H1 (cell line): Measurements from ENCODE around the gene QPCT. TPM values are rescaled to one million over a fixed set of nuclear protein-coding genes. Genes with fewer than 3 reads are reported as not detected.

Source experiments
- CTCF ChIA-PET: fragments of 300-600 bp; sonication (Branson Sonifier 250); formaldehyde crosslinking; loops from one replicate; lab custom pipeline; 2021; ENCODE audit not compliant: partially characterized antibody; lab: Charles Lee
- POLR2A ChIA-PET: fragments of 300-600 bp; sonication (Branson Sonifier 250); formaldehyde crosslinking; loops from one replicate; lab custom pipeline; 2021; ENCODE audit warnings: inconsistent platforms; ENCODE audit not compliant: partially characterized antibody; lab: Charles Lee
- DNase-seq, 2 experiments: peaks; one replicate each; pipeline versions ENCODE4 v3.0.0 to v3.0.0-alpha.2; 2010 to 2022; ENCODE audit warnings: low spot score in 2 of 2, low read depth in 1 of 2, mixed read lengths in 1 of 2
- FAIRE-seq: peaks from 2 replicates; lab custom pipeline; 2011; peaks lifted over from hg19 to GRCh38; lab: Jason Lieb, UNC
- H2AFZ ChIP-seq: 2 replicates; pipeline ENCODE4 v1.8.1; 2012; ENCODE audit warnings: low read length, inconsistent platforms
- H2AK5ac ChIP-seq: 2 replicates; pipeline ENCODE4 v1.6.1; 2013; ENCODE audit warnings: low read depth, low read length
- H2BK120ac ChIP-seq: replicated peaks from 2 replicates; pipeline ENCODE3; 2013; ENCODE audit warnings: low read depth, low read length, inconsistent platforms
- H2BK12ac ChIP-seq: 2 replicates; pipeline ENCODE4 v1.6.1; 2013; ENCODE audit warnings: low read depth, low read length
- H2BK15ac ChIP-seq: 2 replicates; pipeline ENCODE4 v1.6.1; 2013; ENCODE audit warnings: low read length
- H2BK20ac ChIP-seq: 2 replicates; pipeline ENCODE4 v1.6.1; 2013; ENCODE audit warnings: low read length
- H2BK5ac ChIP-seq: 2 replicates; pipeline ENCODE4 v1.6.1; 2013; ENCODE audit warnings: low read depth, low read length
- H3K14ac ChIP-seq: 2 replicates; pipeline ENCODE4 v1.6.1; 2013; ENCODE audit warnings: inconsistent platforms; ENCODE audit not compliant: insufficient read length
- H3K18ac ChIP-seq: 2 replicates; pipeline ENCODE4 v1.6.1; 2013; ENCODE audit warnings: low read length; ENCODE audit errors: extremely low read depth
- H3K23ac ChIP-seq: 2 replicates; pipeline ENCODE4 v1.6.1; 2013; ENCODE audit warnings: inconsistent platforms; ENCODE audit not compliant: insufficient read length
- H3K23me2 ChIP-seq: 2 replicates; pipeline ENCODE4 v1.6.1; 2013; ENCODE audit warnings: low read depth, low read length
- H3K27ac ChIP-seq: 2 replicates; pipeline ENCODE4 v1.6.1; 2011; ENCODE audit warnings: low read depth, low read length, inconsistent platforms
- H3K27me3 ChIP-seq, 4 experiments: replicated peaks in 1 of 4; 1 replicate in 1 of 4; 2 replicates in 3 of 4; pipeline versions ENCODE4 v1.6.1 to v1.8.1; 2011 to 2013; ENCODE audit warnings: low read length in 3 of 4, mild to moderate bottlenecking in 3 of 4, inconsistent platforms in 2 of 4, mixed read lengths in 2 of 4, moderate library complexity in 1 of 4; ENCODE audit not compliant: control insufficient read depth in 3 of 4, insufficient read depth in 3 of 4; ENCODE audit errors: extremely low read depth in 1 of 4
- H3K36me3 ChIP-seq, 4 experiments: 2 replicates each; pipeline versions ENCODE4 v1.6.1 to v1.8.1; 2011 to 2013; ENCODE audit warnings: mild to moderate bottlenecking in 4 of 4, low read length in 3 of 4, moderate library complexity in 2 of 4, control low read depth in 1 of 4, inconsistent platforms in 1 of 4; ENCODE audit not compliant: insufficient read depth in 4 of 4, control insufficient read depth in 2 of 4
- H3K4ac ChIP-seq: replicated peaks from 2 replicates; pipeline ENCODE3; 2013; ENCODE audit warnings: low read length, low read depth, mixed read lengths, inconsistent platforms; ENCODE audit not compliant: insufficient read length
- H3K4me1 ChIP-seq, 4 experiments: replicated peaks in 1 of 4; 1 replicate in 1 of 4; 2 replicates in 3 of 4; pipeline versions ENCODE4 v1.6.1 to v1.8.1; 2011 to 2013; ENCODE audit warnings: low read length in 3 of 4, inconsistent platforms in 2 of 4, mixed read lengths in 1 of 4; ENCODE audit not compliant: insufficient read depth in 4 of 4, control insufficient read depth in 3 of 4
- H3K4me2 ChIP-seq, 2 experiments: 2 replicates each; pipeline versions ENCODE4 v1.6.1 to v1.8.1; 2011 to 2013; ENCODE audit warnings: low read depth in 2 of 2, low read length in 2 of 2, control low read depth in 1 of 2, inconsistent platforms in 1 of 2, mild to moderate bottlenecking in 1 of 2; ENCODE audit not compliant: insufficient read depth in 1 of 2
- H3K4me3 ChIP-seq, 4 experiments: fragments of 200-600, 300-600 bp in 1 of 4; sonication (generic), shearing (Covaris generic), sonication (Bioruptor Twin) in 1 of 4; 2 replicates each; pipeline versions ENCODE4 v1.5.1 to v1.8.1; 2011 to 2016; ENCODE audit warnings: low read length in 4 of 4, low read depth in 3 of 4, control low read depth in 2 of 4, inconsistent platforms in 2 of 4, mild to moderate bottlenecking in 2 of 4, mixed read lengths in 1 of 4, moderate library complexity in 1 of 4; ENCODE audit not compliant: insufficient read depth in 2 of 4; ENCODE audit errors: extremely low read depth in 1 of 4
- H3K56ac ChIP-seq: replicated peaks from 2 replicates; pipeline ENCODE3; 2013; ENCODE audit warnings: low read depth, mild to moderate bottlenecking, mixed read lengths, low read length, inconsistent platforms; ENCODE audit not compliant: insufficient read length
- H3K79me1 ChIP-seq: 2 replicates; pipeline ENCODE4 v1.6.1; 2013; ENCODE audit warnings: low read depth, low read length, control low read depth
- H3K79me2 ChIP-seq, 2 experiments: 2 replicates each; pipeline versions ENCODE4 v1.6.1 to v1.8.1; 2012 to 2013; ENCODE audit warnings: low read length in 2 of 2, mild to moderate bottlenecking in 2 of 2, inconsistent platforms in 1 of 2; ENCODE audit not compliant: insufficient read depth in 2 of 2, control insufficient read depth in 1 of 2
- H3K9ac ChIP-seq, 4 experiments: replicated peaks in 1 of 4; 1 replicate in 1 of 4; 2 replicates in 3 of 4; pipeline versions ENCODE4 v1.6.1 to v1.8.1; 2011 to 2013; ENCODE audit warnings: low read depth in 3 of 4, low read length in 3 of 4, control low read depth in 2 of 4, mild to moderate bottlenecking in 2 of 4, moderate library complexity in 2 of 4, inconsistent platforms in 1 of 4; ENCODE audit errors: extremely low read depth in 1 of 4
- H3K9me3 ChIP-seq, 2 experiments: 2 replicates each; pipeline versions ENCODE4 v1.6.1 to v1.8.1; 2012 to 2013; ENCODE audit warnings: mild to moderate bottlenecking in 2 of 2, moderate library complexity in 2 of 2, control low read depth in 1 of 2, inconsistent platforms in 1 of 2, low read depth in 1 of 2, low read length in 1 of 2, mixed read lengths in 1 of 2; ENCODE audit not compliant: insufficient read depth in 2 of 2
- H4K20me1 ChIP-seq, 2 experiments: replicated peaks in 1 of 2; 2 replicates each; pipeline versions ENCODE3 to v1.8.1; 2011 to 2013; ENCODE audit warnings: inconsistent platforms in 2 of 2, low read length in 2 of 2, mild to moderate bottlenecking in 1 of 2; ENCODE audit not compliant: insufficient read depth in 2 of 2, control insufficient read depth in 1 of 2
- H4K5ac ChIP-seq: 2 replicates; pipeline ENCODE4 v1.6.1; 2013; ENCODE audit warnings: low read length, low read depth, mixed read lengths, inconsistent platforms; ENCODE audit not compliant: insufficient read length
- H4K8ac ChIP-seq: 2 replicates; pipeline ENCODE4 v1.8.0; 2013; ENCODE audit warnings: mild to moderate bottlenecking, moderate library complexity, low read length, inconsistent platforms; ENCODE audit not compliant: insufficient read depth; ENCODE audit errors: extremely low read depth
- H4K91ac ChIP-seq: replicated peaks from 2 replicates; pipeline ENCODE3; 2013; ENCODE audit warnings: low read length, mixed read lengths, inconsistent platforms; ENCODE audit not compliant: insufficient read length
- EP300 ChIP-seq, 2 experiments: IDR thresholded peaks; 1 replicate in 1 of 2; 2 replicates in 1 of 2; pipeline ENCODE4 v1.6.1; 2011 to 2012; ENCODE audit warnings: low read depth in 2 of 2, low read length in 2 of 2, mild to moderate bottlenecking in 2 of 2, borderline replicate concordance in 1 of 2, inconsistent platforms in 1 of 2, moderate library complexity in 1 of 2
- JUND ChIP-seq: IDR thresholded peaks from 2 replicates; pipeline ENCODE4 v1.6.1; 2011; ENCODE audit warnings: mild to moderate bottlenecking, improper control_type of control experiment, low read length
- NANOG ChIP-seq: IDR thresholded peaks from 2 replicates; pipeline ENCODE4 v1.6.1; 2011; ENCODE audit warnings: low read length, low read depth, mild to moderate bottlenecking, inconsistent platforms; ENCODE audit not compliant: insufficient read depth, poor library complexity, severe bottlenecking
- SP2 ChIP-seq: IDR thresholded peaks from 2 replicates; pipeline ENCODE4 v1.6.1; 2012; ENCODE audit warnings: mild to moderate bottlenecking, low read length, inconsistent platforms
- USF2 ChIP-seq: IDR thresholded peaks from 2 replicates; pipeline ENCODE4 v1.6.1; 2011; ENCODE audit warnings: low read length, improper control_type of control experiment
- WGBS, 2 experiments: shearing (Covaris generic) in 1 of 2; methylation state at CpG; one replicate each; pipeline versions ENCODE4 v1.1.6 to v1.1.7; 2013 to 2015; ENCODE audit warnings: low lambda C conversion rate in 2 of 2, mixed read lengths in 2 of 2, inconsistent platforms in 1 of 2, low coverage in 1 of 2, missing lambda C conversion rate in 1 of 2; ENCODE audit not compliant: insufficient replicate concordance in 2 of 2, insufficient coverage in 1 of 2, insufficient read length in 1 of 2; ENCODE audit errors: extremely low coverage in 1 of 2, missing lambda C conversion rate in 1 of 2; 5-methylcytosine and 5-hydroxymethylcytosine counted together
- polyA plus RNA-seq, 7 experiments: library from polyadenylated mRNA; depleted of rRNA in 3 of 7; stranded (reverse) in 5 of 7; unstranded in 2 of 7; fragments of >200 nt in 5 of 7; fragments of 200-250 nt in 2 of 7; gene quantifications; 1 replicate in 5 of 7; 2 replicates in 1 of 7; 4 replicates in 1 of 7; pipeline versions ENCODE4 v1.2.1 to v1.2.3, GENCODE V29; 2011 to 2013; ENCODE audit warnings: missing spikeins in 2 of 7, mixed read lengths in 2 of 7
- total RNA-seq: library from RNA; stranded (reverse); fragmentation: NEBNext Ultra II Directional; extraction: Animal tissue kit (Norgen Biotek cat#: 25700); gene quantifications from 2 replicates; pipeline ENCODE4 v1.2.1, GENCODE V29; 2021

Gene QPCT
- total and polyA plus RNA-seq, 2 of the 8 experiments (the other 6 are each of a cell fraction or from before 2014, with no cell fraction given): 4.0 to 4.3 TPM

GRCh38 chr2:37400041-37400440 is 55.6 kb downstream of the QPCT start:
- Histone ChIP-seq H3K79me2 (no peaks in the 10 kb centered on the region), H3K56ac (no peak overlapping the region), H2AFZ (no peak overlapping the region), H2BK120ac (no peak overlapping the region), H3K4ac (no peak overlapping the region), H4K91ac (no peak overlapping the region), H2BK15ac (no peak overlapping the region), H3K36me3 (no peaks in the 10 kb centered on the region), H3K4me1 (peaks cover 0 to 2% (median 0%) of the 10 kb centered on the region in 4 experiments; a peak in 1 of 7 replicates), H2AK5ac (no peak overlapping the region), H3K27me3 (no peaks in the 10 kb centered on the region), H2BK20ac (no peak overlapping the region), H3K27ac (no peak overlapping the region), H3K18ac (no peak overlapping the region), H3K14ac (no peak overlapping the region), H3K4me3 (no peak overlapping the region), H3K9me3 (no peaks in the 10 kb centered on the region), H4K5ac (no peak overlapping the region), H4K8ac (no peak overlapping the region), H3K23ac (no peak overlapping the region), H3K9ac (no peak overlapping the region), H4K20me1 (no peaks in the 10 kb centered on the region), H3K4me2 (no peak overlapping the region), H2BK5ac (no peak overlapping the region), H2BK12ac (no peak overlapping the region), H3K79me1 (no peaks in the 10 kb centered on the region), H3K23me2 (no peaks in the 10 kb centered on the region)
- DNase-seq (no peak), FAIRE-seq (no peak)
- POLR2A ChIA-PET: no interaction called here
- CTCF ChIA-PET: interaction anchor here (1.3 to 7.7 kb wide), 5 partner anchors 9 to 477 kb away, joined by 4 to 192 read pairs (median 11); no protein-coding TSS in a partner anchor
- TF ChIP-seq NANOG (no peak), EP300 (IDR thresholded peaks at IDR 0.05; ENCODE audit: borderline replicate concordance in 1 of 2, low read depth in 2 of 2, low read length in 2 of 2) (no peak), JUND (no peak), SP2 (no peak), USF2 (no peak)
- 77% methylated on average over 4 of the region's 4 CpGs; no CpG with 5 or more reads in 1 of the 2 experiments for WGBS, 2 experiments
